Prostate gland (tissue), 2 donors: Measurements from ENCODE around the gene ATXN1. TPM values are rescaled to one million over a fixed set of nuclear protein-coding genes. Genes with fewer than 3 reads are reported as not detected.

ENCODE experiments used
- DNase-seq: peaks from one replicate; pipeline ENCODE4 v3.0.0-alpha.2; 2019; ENCODE audit warnings: low spot score
- H3K27ac ChIP-seq, 2 donors: fragments of 200-600 bp; sonication (generic); 2 replicates each; pipeline ENCODE4 v1.5.1; 2017 to 2019
- H3K27me3 ChIP-seq: fragments of 200-600 bp; sonication (generic); replicated peaks from 2 replicates; pipeline ENCODE4 v1.5.1; 2019; ENCODE audit not compliant: insufficient read depth
- H3K36me3 ChIP-seq, 2 donors: fragments of 200-600 bp; sonication (generic); 1 replicate in 1 of 2; 2 replicates in 1 of 2; pipeline versions ENCODE4 v1.5.1 to v1.8.1; 2017 to 2019
- H3K4me1 ChIP-seq: fragments of 200-600 bp; sonication (generic); replicated peaks from 2 replicates; pipeline ENCODE4 v1.5.1; 2019
- H3K4me3 ChIP-seq, 2 donors: fragments of 200-600 bp; sonication (generic); 2 replicates each; pipeline ENCODE4 v1.5.1; 2017 to 2019
- H3K9me3 ChIP-seq: fragments of 200-600 bp; sonication (generic); 2 replicates; pipeline ENCODE4 v1.5.1; 2017
- CTCF ChIP-seq, 4 experiments: fragments of 200-600 bp in 2 of 4; fragments of 450-650 bp in 2 of 4; sonication (generic) in 2 of 4; IDR thresholded peaks; 1 replicate in 3 of 4; 2 replicates in 1 of 4; pipeline ENCODE4 v1.5.1; 2016 to 2019; ENCODE audit warnings: antibody characterized with exemption in 4 of 4, mild to moderate bottlenecking in 2 of 4, moderate library complexity in 2 of 4
- POLR2A ChIP-seq: fragments of 450-650 bp; IDR thresholded peaks from one replicate; pipeline ENCODE4 v1.6.1; 2016; ENCODE audit warnings: antibody characterized with exemption, mild to moderate bottlenecking
- POLR2AphosphoS5 ChIP-seq: sonication (generic); formaldehyde crosslinking; IDR thresholded peaks from one replicate; pipeline ENCODE4 v1.6.1; 2017; ENCODE audit warnings: antibody characterized with exemption
- WGBS: methylation state at CpG from one replicate; pipeline ENCODE4 v1.1.5; 2018; 5-methylcytosine and 5-hydroxymethylcytosine counted together
- intact Hi-C: fragments of 100-400 bp; cut with DNase I; formaldehyde crosslinking; loops from one replicate; pipeline ENCODE4 v1.14.2; 2022
- total RNA-seq, 2 donors: library from RNA; depleted of rRNA; stranded (reverse); fragments of >200 nt; gene quantifications; one replicate each; pipeline ENCODE4 v1.1.0, GENCODE V29; 2016

Gene ATXN1
- total RNA-seq, 2 donors from 2014 or later, result 28.5 to 89.0 TPM

- WGBS, result 99% methylated on average over 9 of the region's 9 CpGs
- no peaks in the 10 kb centered on the region for H3K27me3 ChIP-seq
- DNase-seq, result no peak
- no peak overlapping the region for H3K27ac ChIP-seq
- peaks cover 12% of the 10 kb centered on the region for H3K4me1 ChIP-seq
- no peak overlapping the region for H3K4me3 ChIP-seq
- intact Hi-C loops, result no loop called here
- TF ChIP-seq CTCF (IDR thresholded peaks at IDR 0.05) (no peak), POLR2AphosphoS5 (no peak), POLR2A (no peak)
- peaks cover 2 to 5% of the 10 kb centered on the region in 2 donors for H3K36me3 ChIP-seq
- H3K9me3 ChIP-seq, result no peaks in the 10 kb centered on the region
Observed at GRCh38 chr6:16278750-16279149, 482.5 kb downstream of the ATXN1 start.

- no peaks in the 10 kb centered on the region for H3K27me3 ChIP-seq
- H3K9me3 ChIP-seq, result no peaks in the 10 kb centered on the region
- H3K4me3 ChIP-seq, result no peak overlapping the region
- H3K27ac ChIP-seq, result peak overlapping the region; percentile 40 to 56
- DNase-seq, result no peak
- intact Hi-C loops, result no loop called here
- TF ChIP-seq POLR2AphosphoS5 (no peak), CTCF (IDR thresholded peaks at IDR 0.05) (no peak), POLR2A (no peak)
- H3K4me1 ChIP-seq, result peaks cover 12% of the 10 kb centered on the region
- peaks cover 2 to 5% of the 10 kb centered on the region in 2 donors for H3K36me3 ChIP-seq
- WGBS, result 66% methylated on average over 10 of the region's 10 CpGs
Observed at GRCh38 chr6:16278048-16278724, 483.1 kb downstream of the ATXN1 start.

- TF ChIP-seq POLR2AphosphoS5 (peak; percentile 60), CTCF (IDR thresholded peaks at IDR 0.05) (peak in 3 of 4 experiments; percentile 15 to 47 (median 36)), POLR2A (no peak)
- Histone ChIP-seq H3K4me3 (no peak overlapping the region), H3K27ac (peak overlapping the region; percentile 40 to 56), H3K4me1 (peaks cover 12% of the 10 kb centered on the region), H3K36me3 (peaks cover 2 to 5% of the 10 kb centered on the region in 2 donors), H3K9me3 (no peaks in the 10 kb centered on the region), H3K27me3 (no peaks in the 10 kb centered on the region)
- 32% methylated on average over 18 of the region's 18 CpGs for WGBS
- peak; percentile 65 for DNase-seq
- intact Hi-C loops, result loop anchor here (2.0 kb wide), 1 partner anchor 39 kb away; the partner anchor contains the start of gene GMPR
Observed at GRCh38 chr6:16277101-16277981, 483.9 kb downstream of the ATXN1 start.

GRCh38 chr6:16274885-16275589 is 486.2 kb downstream of the ATXN1 start:
- intact Hi-C loops, result no loop called here
- peaks cover 12% of the 10 kb centered on the region for H3K4me1 ChIP-seq
- TF ChIP-seq CTCF (IDR thresholded peaks at IDR 0.05) (no peak), POLR2AphosphoS5 (no peak), POLR2A (no peak)
- H3K27ac ChIP-seq, result no peak overlapping the region
- no peaks in the 10 kb centered on the region for H3K9me3 ChIP-seq
- H3K36me3 ChIP-seq, result peaks cover 2 to 5% of the 10 kb centered on the region in 2 donors
- WGBS, result 91% methylated on average over 10 of the region's 10 CpGs
- DNase-seq, result no peak
- no peaks in the 10 kb centered on the region for H3K27me3 ChIP-seq
- no peak overlapping the region for H3K4me3 ChIP-seq
